Pons (tissue), 1 donor: ENCODE data around the gene CCL4.
"Not testable (repeated sequence)": the region's sequence is repeated elsewhere in the genome, so short reads cannot be mapped to it uniquely, and the experiment has no call there.

Experiments used
- DNase-seq: peaks from one replicate; pipeline ENCODE4 v3.0.0-alpha.2; 2016; ENCODE audit warnings: low spot score

The CCL4 gene

GRCh38 chr17:36117505-36118382 lies 14.1 kb downstream of the CCL4 start:
- DNase-seq = no peak

- no peak for DNase-seq
Observed at GRCh38 chr17:36118477-36119353, 15.1 kb downstream of the CCL4 start.

GRCh38 chr17:36120221-36120620 lies 16.6 kb downstream of the CCL4 start:
- DNase-seq = no peak

GRCh38 chr17:36121099-36121498 lies 17.5 kb downstream of the CCL4 start:
- DNase-seq = not testable (repeated sequence)

- DNase-seq = no peak
Observed at GRCh38 chr17:36123431-36123830, 19.8 kb downstream of the CCL4 start.

- DNase-seq = no peak
Observed at GRCh38 chr17:36124879-36125824, 21.5 kb downstream of the CCL4 start.

GRCh38 chr17:36127199-36127893 lies 23.7 kb downstream of the CCL4 start:
- DNase-seq = no peak

GRCh38 chr17:36127911-36128310 lies 24.3 kb downstream of the CCL4 start:
- peak; percentile 31 for DNase-seq

GRCh38 chr17:36128411-36128978 lies 24.9 kb downstream of the CCL4 start:
- no peak for DNase-seq

GRCh38 chr17:36129616-36130015 lies 26.0 kb downstream of the CCL4 start:
- DNase-seq = no peak

GRCh38 chr17:36130346-36130745 lies 26.7 kb downstream of the CCL4 start:
- DNase-seq = no peak

- DNase-seq = no peak
Observed at GRCh38 chr17:36131421-36131820, 27.8 kb downstream of the CCL4 start.

- no peak for DNase-seq
Observed at GRCh38 chr17:36131931-36132330, 28.3 kb downstream of the CCL4 start.

GRCh38 chr17:36132421-36132831 lies 28.8 kb downstream of the CCL4 start:
- DNase-seq = no peak

GRCh38 chr17:36133602-36134236 lies 30.1 kb downstream of the CCL4 start:
- DNase-seq = peak; percentile 58

GRCh38 chr17:36135465-36135864 lies 31.8 kb downstream of the CCL4 start:
- DNase-seq = no peak

- DNase-seq = no peak
Observed at GRCh38 chr17:36136036-36136435, 32.4 kb downstream of the CCL4 start.

GRCh38 chr17:36136439-36136838 lies 32.8 kb downstream of the CCL4 start:
- no peak for DNase-seq

GRCh38 chr17:36142235-36142634 lies 38.6 kb downstream of the CCL4 start:
- no peak for DNase-seq

GRCh38 chr17:36142806-36143205 lies 39.2 kb downstream of the CCL4 start:
- DNase-seq = no peak
